ENCODE data around the gene PLEKHA1.

DNA sequence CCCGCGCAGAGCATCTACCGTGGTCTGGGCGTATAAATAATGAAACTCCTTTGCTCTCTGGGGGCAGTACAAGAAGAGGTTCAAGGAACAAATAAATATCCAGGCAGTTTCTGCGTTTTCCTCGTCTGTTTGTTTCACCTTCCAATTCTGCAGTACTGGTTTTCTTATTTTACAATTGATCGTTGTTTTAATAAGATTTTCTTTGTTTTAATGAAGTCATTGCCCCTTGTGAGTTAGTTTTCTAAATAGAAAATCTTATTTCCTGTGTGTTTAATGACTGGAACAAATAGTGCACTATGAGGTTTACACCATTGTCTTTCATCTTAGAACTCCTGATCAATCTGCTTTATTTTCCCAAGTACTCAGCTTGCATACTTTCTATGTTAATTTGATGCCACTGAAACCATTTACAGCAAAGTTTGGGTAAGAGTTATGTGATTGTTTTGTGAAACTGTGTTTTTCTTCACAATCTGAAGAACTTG, 1.2 kb downstream of the PLEKHA1 start:
- TF ChIP-seq, protein P1, sequence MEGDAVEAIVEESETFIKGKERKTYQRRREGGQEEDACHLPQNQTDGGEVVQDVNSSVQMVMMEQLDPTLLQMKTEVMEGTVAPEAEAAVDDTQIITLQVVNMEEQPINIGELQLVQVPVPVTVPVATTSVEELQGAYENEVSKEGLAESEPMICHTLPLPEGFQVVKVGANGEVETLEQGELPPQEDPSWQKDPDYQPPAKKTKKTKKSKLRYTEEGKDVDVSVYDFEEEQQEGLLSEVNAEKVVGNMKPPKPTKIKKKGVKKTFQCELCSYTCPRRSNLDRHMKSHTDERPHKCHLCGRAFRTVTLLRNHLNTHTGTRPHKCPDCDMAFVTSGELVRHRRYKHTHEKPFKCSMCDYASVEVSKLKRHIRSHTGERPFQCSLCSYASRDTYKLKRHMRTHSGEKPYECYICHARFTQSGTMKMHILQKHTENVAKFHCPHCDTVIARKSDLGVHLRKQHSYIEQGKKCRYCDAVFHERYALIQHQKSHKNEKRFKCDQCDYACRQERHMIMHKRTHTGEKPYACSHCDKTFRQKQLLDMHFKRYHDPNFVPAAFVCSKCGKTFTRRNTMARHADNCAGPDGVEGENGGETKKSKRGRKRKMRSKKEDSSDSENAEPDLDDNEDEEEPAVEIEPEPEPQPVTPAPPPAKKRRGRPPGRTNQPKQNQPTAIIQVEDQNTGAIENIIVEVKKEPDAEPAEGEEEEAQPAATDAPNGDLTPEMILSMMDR (IDR thresholded peaks at IDR 0.05) = no peak
- TF ChIP-seq POLR2AphosphoS5 (IDR thresholded peaks at IDR 0.05; ENCODE audit: low read depth, low read length) (no peak), RFX5 (IDR thresholded peaks at IDR 0.05; ENCODE audit: low read length) (no peak), EZH2phosphoT487 (IDR thresholded peaks at IDR 0.05; ENCODE audit: borderline replicate concordance, low read depth) (no peak), NFIC (IDR thresholded peaks at IDR 0.05; ENCODE audit: borderline replicate concordance) (no peak), ELF1 (IDR thresholded peaks at IDR 0.05) (no peak), SMC3 (IDR thresholded peaks at IDR 0.05; ENCODE audit: low read depth, low read length) (no peak), TCF12 (IDR thresholded peaks at IDR 0.05) (no peak), FOXM1 (IDR thresholded peaks at IDR 0.05; ENCODE audit: low read depth) (no peak), EP300 (IDR thresholded peaks at IDR 0.05; ENCODE audit: borderline replicate concordance in 1 of 2, low read depth in 1 of 2, low read length in 1 of 2) (no peak), RAD21 (IDR thresholded peaks at IDR 0.05; ENCODE audit: low read length) (no peak), TAF1 (IDR thresholded peaks at IDR 0.05; ENCODE audit: borderline replicate concordance, low read depth, low read length) (no peak)
- TF ChIP-seq, protein P2, sequence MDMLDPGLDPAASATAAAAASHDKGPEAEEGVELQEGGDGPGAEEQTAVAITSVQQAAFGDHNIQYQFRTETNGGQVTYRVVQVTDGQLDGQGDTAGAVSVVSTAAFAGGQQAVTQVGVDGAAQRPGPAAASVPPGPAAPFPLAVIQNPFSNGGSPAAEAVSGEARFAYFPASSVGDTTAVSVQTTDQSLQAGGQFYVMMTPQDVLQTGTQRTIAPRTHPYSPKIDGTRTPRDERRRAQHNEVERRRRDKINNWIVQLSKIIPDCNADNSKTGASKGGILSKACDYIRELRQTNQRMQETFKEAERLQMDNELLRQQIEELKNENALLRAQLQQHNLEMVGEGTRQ (IDR thresholded peaks at IDR 0.05; ENCODE audit: borderline replicate concordance, low read depth, low read length) = no peak
